Activated effector memory CD4-positive, alpha-beta T cell treated with Interleukin-2 at 50 U/mL for 16 hours (primary cell): ENCODE results near the gene SRD5A2.

Source experiments
- DNase-seq: peaks from one replicate; pipeline ENCODE4 v3.0.0-alpha.2; 2020

The SRD5A2 gene

GRCh38 chr2:31580321-31581117 is at the start of gene SRD5A2:
Gene SRD5A2 (minus strand): TSS chr2:31580938. CDS start chr2:31580900, 38 bp downstream.
- no peak for DNase-seq

GRCh38 chr2:31606509-31606908 is 25.8 kb upstream of the SRD5A2 start:
- no peak for DNase-seq

- DNase-seq: no peak
Observed at GRCh38 chr2:31598694-31599093, 18.0 kb upstream of the SRD5A2 start.

- DNase-seq: no peak
Observed at GRCh38 chr2:31586230-31586629, 5.5 kb upstream of the SRD5A2 start.

- no peak for DNase-seq
Observed at GRCh38 chr2:31581124-31581795, 522 bp upstream of the SRD5A2 start.

- DNase-seq: no peak
Observed at GRCh38 chr2:31579996-31580320, 780 bp downstream of the SRD5A2 start.

GRCh38 chr2:31578316-31578715 is 2.4 kb downstream of the SRD5A2 start:
- no peak for DNase-seq

- no peak for DNase-seq
Observed at GRCh38 chr2:31577143-31577542, 3.6 kb downstream of the SRD5A2 start.

GRCh38 chr2:31568585-31569201 is 12.0 kb downstream of the SRD5A2 start:
- no peak for DNase-seq

GRCh38 chr2:31567679-31568078 is 13.1 kb downstream of the SRD5A2 start:
- DNase-seq: no peak

GRCh38 chr2:31563273-31563839 is 17.4 kb downstream of the SRD5A2 start:
- DNase-seq: no peak

GRCh38 chr2:31561823-31562222 is 18.9 kb downstream of the SRD5A2 start:
- no peak for DNase-seq

- DNase-seq: no peak
Observed at GRCh38 chr2:31558401-31559295, 22.1 kb downstream of the SRD5A2 start.

- DNase-seq: no peak
Observed at GRCh38 chr2:31556940-31557339, 23.8 kb downstream of the SRD5A2 start.

GRCh38 chr2:31555967-31556706 is 24.6 kb downstream of the SRD5A2 start:
- no peak for DNase-seq

- no peak for DNase-seq
Observed at GRCh38 chr2:31553362-31553761, 27.4 kb downstream of the SRD5A2 start.

GRCh38 chr2:31547485-31547884 is 33.3 kb downstream of the SRD5A2 start:
- DNase-seq: no peak

GRCh38 chr2:31541853-31542252 is 38.9 kb downstream of the SRD5A2 start:
- no peak for DNase-seq

GRCh38 chr2:31539505-31539904 is 41.2 kb downstream of the SRD5A2 start:
- no peak for DNase-seq

- DNase-seq: no peak
Observed at GRCh38 chr2:31535768-31536167, 45.0 kb downstream of the SRD5A2 start.

GRCh38 chr2:31534636-31535035 is 46.1 kb downstream of the SRD5A2 start:
- DNase-seq: no peak

- DNase-seq: no peak
Observed at GRCh38 chr2:31533036-31533435, 47.7 kb downstream of the SRD5A2 start.
